ENCODE data around the gene ARAF.

The ARAF gene

GRCh38 chrX:47577901-47578300, 16.9 kb downstream of the ARAF start:
- H3K36me3 ChIP-seq = no peaks in the 10 kb centered on the region
- no peak overlapping the region for H3K27ac ChIP-seq
- H3K4me1 ChIP-seq = peaks cover 0 to 29% (median 14%) of the 10 kb centered on the region in 4 donors
- no peak overlapping the region for H3K4me3 ChIP-seq
- H3K27me3 ChIP-seq = no peaks in the 10 kb centered on the region
- TF ChIP-seq CTCF (IDR thresholded peaks at IDR 0.05) = no peak
- intact Hi-C loops (cut with DNase I; ENCODE audit: low total_unique reads) = no loop called here
- no peak for DNase-seq
- no peaks in the 10 kb centered on the region for H3K9me3 ChIP-seq

GRCh38 chrX:47578692-47579091, 17.7 kb downstream of the ARAF start:
- TF ChIP-seq CTCF (IDR thresholded peaks at IDR 0.05) = no peak
- Histone ChIP-seq H3K27ac (no peak overlapping the region), H3K36me3 (no peaks in the 10 kb centered on the region), H3K4me3 (no peak overlapping the region), H3K27me3 (no peaks in the 10 kb centered on the region), H3K4me1 (peaks cover 0 to 34% (median 12%) of the 10 kb centered on the region in 4 donors), H3K9me3 (no peaks in the 10 kb centered on the region)
- intact Hi-C loops (cut with DNase I; ENCODE audit: low total_unique reads) = no loop called here
- no peak for DNase-seq

GRCh38 chrX:47579537-47579936, 18.5 kb downstream of the ARAF start:
- Histone ChIP-seq H3K9me3 (no peaks in the 10 kb centered on the region), H3K36me3 (no peaks in the 10 kb centered on the region), H3K4me1 (peaks cover 0 to 29% (median 4%) of the 10 kb centered on the region in 4 donors), H3K4me3 (no peak overlapping the region), H3K27ac (no peak overlapping the region), H3K27me3 (no peaks in the 10 kb centered on the region)
- intact Hi-C loops (cut with DNase I; ENCODE audit: low total_unique reads) = no loop called here
- TF ChIP-seq CTCF (IDR thresholded peaks at IDR 0.05) = no peak
- no peak for DNase-seq

DNA sequence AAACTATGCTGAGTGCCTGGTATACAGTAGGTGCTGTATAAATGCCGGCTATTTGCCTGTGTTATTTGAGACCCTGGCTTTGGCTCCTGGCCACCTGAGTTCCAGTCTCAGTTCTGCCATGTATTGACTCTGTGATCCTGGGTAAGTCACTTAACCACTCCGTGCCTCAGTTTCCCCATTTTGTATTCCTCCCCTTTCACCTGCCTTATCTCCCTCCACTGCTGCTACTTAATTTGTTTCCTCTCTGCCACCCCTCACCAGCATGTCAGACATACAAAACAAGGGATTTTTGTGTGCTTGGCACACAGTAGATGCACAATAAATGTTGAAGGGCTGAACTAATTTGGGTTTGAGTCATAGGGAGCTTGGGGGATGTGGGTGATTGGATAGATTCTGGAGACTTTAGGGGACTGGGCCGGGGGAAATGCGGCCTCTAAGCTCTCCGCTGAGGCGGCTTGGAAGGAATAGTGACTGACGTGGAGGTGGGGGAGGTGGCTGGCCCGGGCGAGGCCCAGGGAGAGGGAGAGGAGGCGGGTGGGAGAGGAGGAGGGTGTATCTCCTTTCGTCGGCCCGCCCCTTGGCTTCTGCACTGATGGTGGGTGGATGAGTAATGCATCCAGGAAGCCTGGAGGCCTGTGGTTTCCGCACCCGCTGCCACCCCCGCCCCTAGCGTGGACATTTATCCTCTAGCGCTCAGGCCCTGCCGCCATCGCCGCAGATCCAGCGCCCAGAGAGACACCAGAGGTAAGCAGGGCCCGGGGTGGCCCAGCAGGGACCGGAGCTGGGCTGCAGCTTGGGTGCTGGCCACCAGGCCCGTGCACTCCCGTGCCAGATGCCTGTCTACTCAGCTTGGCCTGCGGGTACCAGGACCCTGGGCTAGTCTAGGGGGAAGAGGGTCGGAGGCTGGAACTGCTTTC, 21.0 kb downstream of the ARAF start, which contains the start of gene TIMP1:
Gene TIMP1, plus strand, starts transcription at position 706 of the 917 bp plus-strand sequence. CDS start 980 bp downstream, outside the sequence.
- Histone ChIP-seq H3K9me3 (no peaks in the 10 kb centered on the region), H3K4me3 (peak within 1 kb of the TSS; percentile 57 to 72), H3K4me1 (peaks cover 0 to 27% (median 3%) of the 10 kb centered on the region in 4 donors), H3K36me3 (peaks cover 0 to 7% (median 0%) of the 10 kb centered on the region in 3 donors), H3K27ac (peak within 1 kb of the TSS; percentile 84 to 91), H3K27me3 (no peaks in the 10 kb centered on the region)
- peak in 1 of 2 experiments; percentile 18 for TF ChIP-seq CTCF (IDR thresholded peaks at IDR 0.05)
- intact Hi-C loops (cut with DNase I; ENCODE audit: low total_unique reads) = no loop called here
- peak; percentile 95 to 96 for DNase-seq

- Histone ChIP-seq H3K27ac (peak overlapping the region; percentile 84 to 91), H3K4me3 (peak overlapping the region; percentile 57 to 72), H3K4me1 (peaks cover 0 to 18% (median 3%) of the 10 kb centered on the region in 4 donors), H3K9me3 (no peaks in the 10 kb centered on the region), H3K36me3 (peaks cover 0 to 7% (median 0%) of the 10 kb centered on the region in 3 donors), H3K27me3 (no peaks in the 10 kb centered on the region)
- DNase-seq = no peak
- intact Hi-C loops (cut with DNase I; ENCODE audit: low total_unique reads) = no loop called here
- no peak for TF ChIP-seq CTCF (IDR thresholded peaks at IDR 0.05)
Observed at GRCh38 chrX:47583240-47583861, 22.3 kb downstream of the ARAF start.

Measured in tibial artery (tissue), 4 donors.